PC-9 (cell line): ENCODE results near the gene RNASE11.

ENCODE experiments used
- EZH2 ChIP-seq: fragments of 200-600 bp; sonication (generic); IDR thresholded peaks from 2 replicates; pipeline ENCODE4 v1.8.0; 2017; ENCODE audit warnings: antibody characterized with exemption, low read depth
- TF ChIP-seq, protein P1 (sequence below): fragments of 200-600 bp; sonication (generic); conservative IDR thresholded peaks from 2 replicates; pipeline ENCODE4 v1.6.1; 2017; ENCODE audit warnings: mixed run types, antibody characterized with exemption, mild to moderate bottlenecking, moderate library complexity

DNA sequence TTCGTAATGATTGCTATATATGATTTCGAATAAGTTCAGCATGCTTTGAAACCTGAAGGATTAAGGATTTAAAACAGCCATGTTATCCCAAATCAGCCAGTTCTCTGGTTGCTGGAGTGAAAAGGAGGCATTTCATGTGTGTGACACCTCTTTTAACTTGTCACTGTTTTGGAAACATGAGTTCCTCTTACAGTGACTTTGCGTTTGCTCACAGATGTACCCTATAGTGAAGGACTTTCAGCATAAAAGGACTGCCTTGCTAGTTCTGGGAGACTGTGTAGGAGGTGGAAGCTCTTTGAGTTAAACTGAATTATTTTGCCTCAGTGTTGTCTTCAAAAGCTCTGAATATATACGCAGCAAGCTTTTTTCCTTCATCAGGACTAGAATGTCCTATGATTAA lies 7.6 kb downstream of the RNASE11 start:
- TF ChIP-seq, protein P1, sequence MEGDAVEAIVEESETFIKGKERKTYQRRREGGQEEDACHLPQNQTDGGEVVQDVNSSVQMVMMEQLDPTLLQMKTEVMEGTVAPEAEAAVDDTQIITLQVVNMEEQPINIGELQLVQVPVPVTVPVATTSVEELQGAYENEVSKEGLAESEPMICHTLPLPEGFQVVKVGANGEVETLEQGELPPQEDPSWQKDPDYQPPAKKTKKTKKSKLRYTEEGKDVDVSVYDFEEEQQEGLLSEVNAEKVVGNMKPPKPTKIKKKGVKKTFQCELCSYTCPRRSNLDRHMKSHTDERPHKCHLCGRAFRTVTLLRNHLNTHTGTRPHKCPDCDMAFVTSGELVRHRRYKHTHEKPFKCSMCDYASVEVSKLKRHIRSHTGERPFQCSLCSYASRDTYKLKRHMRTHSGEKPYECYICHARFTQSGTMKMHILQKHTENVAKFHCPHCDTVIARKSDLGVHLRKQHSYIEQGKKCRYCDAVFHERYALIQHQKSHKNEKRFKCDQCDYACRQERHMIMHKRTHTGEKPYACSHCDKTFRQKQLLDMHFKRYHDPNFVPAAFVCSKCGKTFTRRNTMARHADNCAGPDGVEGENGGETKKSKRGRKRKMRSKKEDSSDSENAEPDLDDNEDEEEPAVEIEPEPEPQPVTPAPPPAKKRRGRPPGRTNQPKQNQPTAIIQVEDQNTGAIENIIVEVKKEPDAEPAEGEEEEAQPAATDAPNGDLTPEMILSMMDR: no peak
- no peak for TF ChIP-seq EZH2
